Muscle layer of colon (tissue), 2 donors: ENCODE data around the gene NCAPG.
A peak's percentile ranks its signal among the peaks of the same experiment; 100 is the strongest.

Source experiments
- H3K27ac ChIP-seq: one replicate; pipeline ENCODE4 v1.7.0; 2013; ENCODE audit warnings: low read depth, mild to moderate bottlenecking, low read length, moderate library complexity
- H3K27me3 ChIP-seq, 2 donors: one replicate each; pipeline ENCODE4 v1.7.0; 2013; ENCODE audit warnings: low read length in 2 of 2, mild to moderate bottlenecking in 2 of 2; ENCODE audit not compliant: insufficient read depth in 2 of 2, control insufficient read depth in 1 of 2
- H3K36me3 ChIP-seq: one replicate; pipeline ENCODE4 v1.7.0; 2013; ENCODE audit warnings: mild to moderate bottlenecking, low read length; ENCODE audit not compliant: insufficient read depth
- H3K4me1 ChIP-seq: one replicate; pipeline ENCODE4 v1.7.0; 2013; ENCODE audit warnings: mild to moderate bottlenecking, low read length; ENCODE audit not compliant: insufficient read depth
- H3K4me3 ChIP-seq, 2 donors: one replicate each; pipeline ENCODE4 v1.7.0; 2013; ENCODE audit warnings: low read length in 2 of 2, low read depth in 1 of 2, mild to moderate bottlenecking in 1 of 2, moderate library complexity in 1 of 2
- H3K9ac ChIP-seq: one replicate; pipeline ENCODE4 v1.7.0; 2013; ENCODE audit warnings: low read length
- H3K9me3 ChIP-seq: one replicate; pipeline ENCODE4 v1.7.0; 2013; ENCODE audit warnings: mild to moderate bottlenecking, low read length
- donor health status: abdominal sarcoma.
- donor health status: Adenocarcinoma of cecum.

Gene NCAPG

GRCh38 chr4:17810260-17811077, at the start of gene NCAPG, which contains the start of gene DCAF16:
Gene NCAPG, plus strand, starts transcription at chr4:17810979. Its CDS starts 99 bp downstream, at chr4:17811078.
Gene DCAF16, minus strand, starts transcription at chr4:17810757. Its CDS starts 6,616 bp downstream, at chr4:17804141.
- H3K9ac ChIP-seq: peak within 1 kb of the TSS; percentile 85
- no peaks in the 10 kb centered on the region for H3K36me3 ChIP-seq
- peak within 1 kb of the TSS; percentile 82 to 84 for H3K4me3 ChIP-seq
- peaks cover 35% of the 10 kb centered on the region for H3K4me1 ChIP-seq
- peak within 1 kb of the TSS; percentile 94 for H3K27ac ChIP-seq
- H3K9me3 ChIP-seq: no peaks in the 10 kb centered on the region
- H3K27me3 ChIP-seq: no peaks in the 10 kb centered on the region

- H3K9ac ChIP-seq: no peak overlapping the region
- no peaks in the 10 kb centered on the region for H3K4me1 ChIP-seq
- H3K4me3 ChIP-seq: no peak overlapping the region
Observed at GRCh38 chr4:17761062-17761461, 49.7 kb upstream of the NCAPG start.

GRCh38 chr4:17762726-17763125, 48.1 kb upstream of the NCAPG start:
- Histone ChIP-seq H3K4me1 (no peaks in the 10 kb centered on the region), H3K9ac (no peak overlapping the region), H3K4me3 (no peak overlapping the region), H3K27me3 (no peaks in the 10 kb centered on the region), H3K9me3 (no peaks in the 10 kb centered on the region), H3K27ac (no peak overlapping the region), H3K36me3 (no peaks in the 10 kb centered on the region)

More at GRCh38 chr4:17761062-17761461, 49.7 kb upstream of the NCAPG start:
- no peaks in the 10 kb centered on the region for H3K9me3 ChIP-seq
- no peaks in the 10 kb centered on the region for H3K27me3 ChIP-seq
- no peak overlapping the region for H3K27ac ChIP-seq
- H3K36me3 ChIP-seq: no peaks in the 10 kb centered on the region

- H3K27me3 ChIP-seq: no peaks in the 10 kb centered on the region
- H3K4me1 ChIP-seq: no peaks in the 10 kb centered on the region
- H3K4me3 ChIP-seq: no peak overlapping the region
- no peaks in the 10 kb centered on the region for H3K9me3 ChIP-seq
- no peak overlapping the region for H3K9ac ChIP-seq
- H3K27ac ChIP-seq: no peak overlapping the region
- H3K36me3 ChIP-seq: no peaks in the 10 kb centered on the region
Observed at GRCh38 chr4:17763416-17763815, 47.4 kb upstream of the NCAPG start.

- no peaks in the 10 kb centered on the region for H3K9me3 ChIP-seq
- no peaks in the 10 kb centered on the region for H3K36me3 ChIP-seq
- H3K9ac ChIP-seq: no peak overlapping the region
- no peaks in the 10 kb centered on the region for H3K4me1 ChIP-seq
- H3K4me3 ChIP-seq: no peak overlapping the region
- no peak overlapping the region for H3K27ac ChIP-seq
- H3K27me3 ChIP-seq: no peaks in the 10 kb centered on the region
Observed at GRCh38 chr4:17763931-17764330, 46.8 kb upstream of the NCAPG start.

GRCh38 chr4:17765514-17766286, 45.1 kb upstream of the NCAPG start:
- Histone ChIP-seq H3K27ac (no peak overlapping the region), H3K27me3 (no peaks in the 10 kb centered on the region), H3K4me3 (no peak overlapping the region), H3K36me3 (no peaks in the 10 kb centered on the region), H3K9me3 (no peaks in the 10 kb centered on the region), H3K4me1 (no peaks in the 10 kb centered on the region), H3K9ac (no peak overlapping the region)

- H3K27ac ChIP-seq: no peak overlapping the region
Observed at GRCh38 chr4:17766826-17767458, 43.8 kb upstream of the NCAPG start.

GRCh38 chr4:17769406-17770174, 41.2 kb upstream of the NCAPG start:
- H3K9ac ChIP-seq: no peak overlapping the region
- H3K36me3 ChIP-seq: no peaks in the 10 kb centered on the region
- no peak overlapping the region for H3K4me3 ChIP-seq
- no peaks in the 10 kb centered on the region for H3K4me1 ChIP-seq
- H3K27ac ChIP-seq: no peak overlapping the region
- H3K27me3 ChIP-seq: no peaks in the 10 kb centered on the region
- H3K9me3 ChIP-seq: no peaks in the 10 kb centered on the region

More at GRCh38 chr4:17766826-17767458, 43.8 kb upstream of the NCAPG start:
- Histone ChIP-seq H3K9ac (no peak overlapping the region), H3K4me3 (no peak overlapping the region), H3K4me1 (no peaks in the 10 kb centered on the region), H3K36me3 (no peaks in the 10 kb centered on the region), H3K27me3 (no peaks in the 10 kb centered on the region), H3K9me3 (no peaks in the 10 kb centered on the region)

GRCh38 chr4:17770845-17771244, 39.9 kb upstream of the NCAPG start:
- Histone ChIP-seq H3K27me3 (no peaks in the 10 kb centered on the region), H3K27ac (no peak overlapping the region), H3K36me3 (no peaks in the 10 kb centered on the region), H3K9ac (no peak overlapping the region), H3K4me1 (no peaks in the 10 kb centered on the region), H3K4me3 (no peak overlapping the region), H3K9me3 (no peaks in the 10 kb centered on the region)

- no peaks in the 10 kb centered on the region for H3K9me3 ChIP-seq
- H3K4me3 ChIP-seq: no peak overlapping the region
- H3K27me3 ChIP-seq: no peaks in the 10 kb centered on the region
- H3K4me1 ChIP-seq: no peaks in the 10 kb centered on the region
- H3K27ac ChIP-seq: no peak overlapping the region
- H3K9ac ChIP-seq: no peak overlapping the region
- H3K36me3 ChIP-seq: no peaks in the 10 kb centered on the region
Observed at GRCh38 chr4:17771284-17771908, 39.4 kb upstream of the NCAPG start.
